Measurements from ENCODE around the gene DAPK2. TPM values are rescaled to one million over a fixed set of nuclear protein-coding genes. Genes with fewer than 3 reads are reported as not detected.

DAPK2 gene
- polyA plus RNA-seq, 1 donor: 8.1 TPM

DNA sequence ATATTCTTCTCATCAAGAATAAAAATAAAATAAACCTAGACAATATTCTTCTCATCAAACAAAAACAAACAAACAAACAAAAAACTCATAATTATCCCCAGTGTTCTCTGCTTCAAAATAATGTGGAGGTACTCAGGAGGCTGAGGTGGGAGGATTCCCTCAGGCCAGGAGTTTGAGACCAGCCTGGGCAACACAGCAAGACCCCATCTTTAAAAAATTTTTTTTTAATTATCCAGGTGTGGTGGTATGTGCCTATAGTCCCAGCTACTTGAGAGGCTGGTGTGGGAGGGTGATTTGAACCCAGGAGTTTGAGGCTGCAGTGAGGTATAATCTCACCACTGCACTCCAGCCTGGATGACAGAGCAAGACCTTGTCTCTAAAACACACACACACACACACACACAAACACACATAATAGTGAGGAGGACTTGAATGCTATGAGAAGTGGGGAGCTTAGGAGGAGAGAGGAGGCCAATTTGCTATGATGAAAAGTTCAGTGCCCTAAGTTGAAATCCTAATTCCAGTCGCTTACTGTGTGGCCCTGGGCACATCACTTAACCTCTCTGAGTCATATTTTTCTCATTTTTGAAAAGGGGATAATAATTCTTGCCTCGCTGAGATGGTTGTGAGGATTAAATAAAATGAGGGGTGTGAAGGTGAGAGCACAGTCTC, 176.8 kb downstream of the DAPK2 start:
- DNase-seq: no peak

DNA sequence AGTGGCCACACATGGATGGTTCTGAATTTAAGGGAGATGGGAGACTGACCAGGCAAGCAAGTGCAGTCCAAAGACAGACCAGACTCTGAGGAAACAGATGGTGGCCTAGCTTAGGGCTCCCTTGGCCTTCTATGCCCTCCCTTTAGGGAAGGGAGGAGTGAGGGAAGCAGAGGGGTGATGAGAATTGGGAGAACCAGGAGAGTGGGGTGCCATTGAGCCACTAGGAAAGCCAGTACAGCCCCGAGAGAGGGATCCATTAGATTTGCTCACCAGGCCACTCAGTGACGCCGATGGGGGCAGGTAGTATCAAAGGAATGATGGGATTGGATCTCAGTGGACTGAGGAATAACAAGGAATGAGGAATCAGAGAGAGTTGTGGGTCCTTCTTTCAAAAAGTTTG, 182.1 kb downstream of the DAPK2 start:
- DNase-seq: no peak

GRCh38 chr15:63861946-63862517, 184.3 kb downstream of the DAPK2 start:
- no peak for DNase-seq

- DNase-seq: no peak
Measured at GRCh38 chr15:63860555-63860954, 185.7 kb downstream of the DAPK2 start.

GRCh38 chr15:63860155-63860554, 186.1 kb downstream of the DAPK2 start:
- DNase-seq: no peak

GRCh38 chr15:63858881-63859280, 187.4 kb downstream of the DAPK2 start:
- DNase-seq: no peak

DNA sequence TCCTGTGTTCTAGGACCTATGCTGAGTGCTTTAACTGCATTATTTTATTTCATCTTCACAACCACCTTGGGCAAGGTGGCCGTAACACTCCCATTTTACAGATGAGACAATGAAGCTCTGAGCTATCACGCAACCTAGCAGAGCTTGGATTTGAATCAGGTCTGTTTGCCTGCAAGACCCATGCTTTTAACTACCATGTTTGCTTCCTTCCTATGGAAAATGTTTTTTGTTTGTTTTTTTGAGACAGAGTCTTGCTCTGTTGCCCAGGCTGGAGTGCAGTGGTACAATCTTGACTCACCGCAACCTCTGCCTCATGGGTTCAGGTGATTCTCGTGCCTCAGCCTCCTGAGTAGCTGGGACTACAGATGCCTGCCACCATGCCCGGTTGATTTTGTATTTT, 187.8 kb downstream of the DAPK2 start:
- no peak for DNase-seq

DNA sequence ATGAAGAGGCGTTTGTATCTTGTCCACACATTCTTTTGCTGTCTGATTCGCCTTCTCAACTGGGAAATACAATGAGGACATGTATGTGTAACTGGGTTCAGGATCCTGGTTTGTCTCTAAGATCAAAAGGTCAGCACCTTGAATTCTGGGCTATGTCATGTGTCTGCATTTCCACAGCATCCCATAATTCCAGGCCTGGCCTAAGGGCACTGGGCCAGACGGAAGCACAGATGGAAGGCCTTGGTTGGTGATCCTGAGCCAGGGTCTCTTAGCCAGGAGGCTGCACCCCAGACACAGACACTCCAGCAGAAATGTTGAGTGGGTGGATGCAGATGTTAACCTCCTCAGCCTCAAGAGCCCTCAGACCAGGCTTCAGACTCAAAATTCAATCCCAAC, 188.8 kb downstream of the DAPK2 start:
- no peak for DNase-seq

Other genes starting within 250 kb of the DAPK2 start
- gene HERC1, start 212.5 kb downstream of the DAPK2 start, polyA plus RNA-seq (ENCODE audit: insufficient read length): 88.5 TPM
- 86.7 TPM for gene CIAO2A, start 47.4 kb upstream of the DAPK2 start, polyA plus RNA-seq (ENCODE audit: insufficient read length)
- gene SNX1, start 49.5 kb upstream of the DAPK2 start, polyA plus RNA-seq (ENCODE audit: insufficient read length): 128 TPM
- 1.9 TPM for gene SNX22, start 105.2 kb upstream of the DAPK2 start, polyA plus RNA-seq (ENCODE audit: insufficient read length)
- gene PPIB, start 116.5 kb upstream of the DAPK2 start, polyA plus RNA-seq (ENCODE audit: insufficient read length): 469 TPM

All from left kidney (tissue), 2 donors.